Activated naive CD8-positive, alpha-beta T cell treated with anti-CD3 and anti-CD28 coated beads, Interleukin-2, amount 50 U/mL, for 24 hours (primary cell): ENCODE results near the gene GGA1.
A peak's percentile ranks its signal among the peaks of the same experiment; 100 is the strongest.
"Not testable (repeated sequence)": the region's sequence is repeated elsewhere in the genome, so short reads cannot be mapped to it uniquely, and the experiment has no call there.

Experiments
- ATAC-seq: fragments of 150-1000 bp; cut with Tn5 transposase; one replicate; pipeline ENCODE4 v1.10.0; 2021
- DNase-seq: peaks from one replicate; pipeline ENCODE4 v3.0.0; 2021
- H3K27ac Mint-ChIP-seq: one replicate; pipeline ENCODE4 v1.8.0; 2021; ENCODE audit warnings: mild to moderate bottlenecking, mixed read lengths
- H3K27me3 Mint-ChIP-seq: one replicate; pipeline ENCODE4 v1.8.0; 2021; ENCODE audit warnings: mixed read lengths
- H3K36me3 Mint-ChIP-seq: one replicate; pipeline ENCODE4 v1.8.0; 2021; ENCODE audit warnings: low read depth, mixed read lengths
- H3K4me1 Mint-ChIP-seq: one replicate; pipeline ENCODE4 v1.8.0; 2021; ENCODE audit warnings: mixed read lengths
- H3K4me3 Mint-ChIP-seq: one replicate; pipeline ENCODE4 v1.8.0; 2021; ENCODE audit warnings: mild to moderate bottlenecking, moderate library complexity, mixed read lengths
- H3K9me3 Mint-ChIP-seq: one replicate; pipeline ENCODE4 v1.8.0; 2021; ENCODE audit warnings: mixed read lengths

GGA1 gene

DNA sequence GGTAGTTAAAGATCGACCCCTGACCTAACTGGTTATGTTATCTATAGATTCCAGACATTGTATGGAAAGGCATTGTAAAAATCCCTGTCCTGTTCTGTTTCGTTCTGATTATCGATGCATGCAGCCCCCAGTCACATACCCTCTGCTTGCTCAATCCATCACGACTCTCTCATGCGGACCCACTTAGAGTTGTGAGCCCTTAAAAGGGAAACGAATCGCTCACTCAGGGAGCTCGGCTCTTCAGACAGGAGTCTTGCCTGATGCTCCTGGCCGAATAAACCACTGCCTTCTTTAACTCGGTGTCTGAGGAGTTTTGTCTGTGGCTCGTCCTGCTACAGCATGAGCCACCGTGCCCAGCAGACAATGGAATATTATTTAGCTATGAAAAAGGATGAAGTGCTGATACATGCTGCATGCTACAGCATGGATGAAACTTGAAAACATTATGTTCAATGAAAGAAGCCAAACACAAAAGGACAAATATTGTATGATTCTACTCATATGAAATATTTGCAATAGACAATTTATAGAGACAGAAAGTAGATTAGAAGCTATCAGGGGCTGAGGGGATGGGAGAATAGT, 16.7 kb upstream of the GGA1 start:
- H3K4me1 Mint-ChIP-seq = peaks cover 8% of the 10 kb centered on the region
- H3K9me3 Mint-ChIP-seq = no peaks in the 10 kb centered on the region
- no peak for ATAC-seq
- no peak for DNase-seq
- no peaks in the 10 kb centered on the region for H3K36me3 Mint-ChIP-seq
- peak overlapping the region; percentile 76 for H3K4me3 Mint-ChIP-seq
- no peaks in the 10 kb centered on the region for H3K27me3 Mint-ChIP-seq
- no peak overlapping the region for H3K27ac Mint-ChIP-seq

DNA sequence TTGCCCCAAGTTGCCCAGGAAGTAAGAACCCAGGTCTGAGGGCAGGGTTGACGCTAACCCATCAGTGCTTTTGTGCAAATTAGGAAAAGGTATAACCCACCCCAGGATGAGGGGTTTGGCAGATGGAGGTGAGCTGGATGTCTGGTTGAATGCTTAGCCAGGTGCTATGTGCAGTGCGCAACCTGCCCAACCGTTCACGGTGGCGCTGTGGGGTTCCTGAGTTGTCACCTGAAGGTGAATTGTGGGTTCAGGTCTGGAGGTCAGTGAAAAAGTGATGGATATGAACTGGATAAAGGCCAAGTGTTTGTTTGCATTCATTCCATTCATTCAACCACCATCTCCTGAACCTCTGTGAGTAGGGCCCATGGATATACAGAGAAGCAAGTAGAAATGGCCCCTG, 14.4 kb upstream of the GGA1 start:
- Mint-ChIP-seq H3K9me3 (no peaks in the 10 kb centered on the region), H3K27ac (no peak overlapping the region), H3K4me3 (no peak overlapping the region), H3K36me3 (no peaks in the 10 kb centered on the region), H3K27me3 (no peaks in the 10 kb centered on the region), H3K4me1 (peaks cover 8% of the 10 kb centered on the region)
- ATAC-seq = no peak
- DNase-seq = no peak

DNA sequence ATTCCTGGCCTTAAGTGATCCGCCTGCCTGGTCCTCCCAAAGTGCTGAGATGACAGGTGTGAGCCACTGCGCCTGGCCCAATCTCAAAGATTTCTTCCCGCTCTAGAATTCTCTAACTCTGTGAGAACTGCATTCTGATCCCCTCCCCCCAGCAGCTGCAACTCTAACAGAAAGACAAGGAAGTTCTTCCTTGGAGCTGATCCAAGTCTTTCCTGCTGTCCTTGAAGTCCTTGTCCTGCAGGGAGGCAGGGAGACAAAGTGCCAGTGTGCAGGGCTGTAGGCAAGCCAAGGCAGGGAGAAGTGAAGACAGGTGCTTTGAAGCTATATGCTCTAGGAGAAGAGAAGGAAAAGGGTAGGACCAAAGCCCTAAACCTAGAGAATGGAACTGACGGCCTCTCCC, 9.5 kb upstream of the GGA1 start:
- Mint-ChIP-seq H3K4me3 (no peak overlapping the region), H3K27me3 (no peaks in the 10 kb centered on the region), H3K36me3 (no peaks in the 10 kb centered on the region), H3K27ac (no peak overlapping the region), H3K9me3 (no peaks in the 10 kb centered on the region), H3K4me1 (peaks cover 11% of the 10 kb centered on the region)
- ATAC-seq (no peak), DNase-seq (no peak)

DNA sequence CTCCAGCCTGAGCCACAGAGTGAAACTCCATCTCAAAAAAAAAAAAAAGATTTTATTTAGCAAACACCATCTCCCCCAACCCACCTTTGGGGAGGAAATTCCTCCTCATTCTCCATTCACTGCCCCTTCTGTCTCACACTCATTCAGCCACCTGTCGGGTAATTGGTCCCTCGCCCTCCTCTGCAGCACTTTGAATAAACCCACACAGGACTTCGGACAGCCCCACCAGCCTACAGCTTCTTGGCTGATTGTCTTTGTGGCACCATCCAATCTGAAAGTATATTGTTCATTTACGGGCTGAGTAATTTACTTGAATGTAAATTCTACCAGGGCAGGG, 7.5 kb upstream of the GGA1 start:
- H3K27ac Mint-ChIP-seq = no peak overlapping the region
- H3K4me3 Mint-ChIP-seq = no peak overlapping the region
- DNase-seq (no peak), ATAC-seq (no peak)
- peaks cover 25% of the 10 kb centered on the region for H3K4me1 Mint-ChIP-seq
- H3K27me3 Mint-ChIP-seq = no peaks in the 10 kb centered on the region
- H3K9me3 Mint-ChIP-seq = no peaks in the 10 kb centered on the region
- no peaks in the 10 kb centered on the region for H3K36me3 Mint-ChIP-seq

DNA sequence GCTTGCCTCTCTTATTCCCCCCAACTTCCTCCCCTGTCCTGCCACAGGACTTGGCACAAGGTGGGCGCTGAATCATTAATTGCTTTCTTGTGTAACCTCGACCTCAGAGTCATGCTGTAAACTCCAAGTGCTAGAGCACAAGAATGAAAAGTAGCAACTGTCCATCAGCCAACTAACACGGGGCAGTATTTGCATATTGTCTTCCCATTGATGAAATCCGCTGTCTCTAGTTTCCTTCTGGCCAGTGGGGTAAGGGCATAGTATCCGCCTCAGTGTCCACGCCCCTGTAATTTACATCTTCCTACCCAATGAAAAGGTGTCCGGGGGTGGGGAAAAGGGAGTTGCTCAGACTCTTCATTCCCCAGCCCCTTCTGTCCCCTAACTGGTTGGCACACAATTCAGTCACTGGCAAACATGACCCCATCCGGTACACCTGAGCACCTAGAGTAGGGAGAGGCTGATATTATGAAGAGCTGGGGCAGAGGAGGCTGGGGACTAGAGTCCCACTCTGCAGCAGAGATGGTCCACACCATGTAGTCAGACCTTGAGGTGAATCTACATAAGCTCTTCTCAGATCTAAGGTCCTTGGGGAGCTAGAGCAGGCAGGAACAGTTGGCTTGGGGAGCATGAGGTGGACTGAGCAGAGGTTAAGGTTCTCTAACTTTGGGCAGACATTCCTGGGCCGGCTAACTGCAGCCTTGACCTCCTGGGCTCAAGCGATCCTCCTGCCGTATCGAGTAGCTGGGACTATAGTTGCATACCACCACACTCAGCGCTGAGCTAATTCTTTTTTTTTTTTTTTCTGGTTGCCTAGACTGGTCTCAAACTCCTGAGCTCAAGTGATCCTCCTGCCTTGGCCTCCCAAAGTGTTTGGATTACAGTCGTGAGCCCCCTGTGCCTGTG, 6.8 kb upstream of the GGA1 start:
- Mint-ChIP-seq H3K4me3 (no peak overlapping the region), H3K4me1 (peaks cover 26% of the 10 kb centered on the region), H3K27ac (no peak overlapping the region), H3K27me3 (no peaks in the 10 kb centered on the region), H3K36me3 (no peaks in the 10 kb centered on the region), H3K9me3 (no peaks in the 10 kb centered on the region)
- ATAC-seq = peak; percentile 22
- no peak for DNase-seq

DNA sequence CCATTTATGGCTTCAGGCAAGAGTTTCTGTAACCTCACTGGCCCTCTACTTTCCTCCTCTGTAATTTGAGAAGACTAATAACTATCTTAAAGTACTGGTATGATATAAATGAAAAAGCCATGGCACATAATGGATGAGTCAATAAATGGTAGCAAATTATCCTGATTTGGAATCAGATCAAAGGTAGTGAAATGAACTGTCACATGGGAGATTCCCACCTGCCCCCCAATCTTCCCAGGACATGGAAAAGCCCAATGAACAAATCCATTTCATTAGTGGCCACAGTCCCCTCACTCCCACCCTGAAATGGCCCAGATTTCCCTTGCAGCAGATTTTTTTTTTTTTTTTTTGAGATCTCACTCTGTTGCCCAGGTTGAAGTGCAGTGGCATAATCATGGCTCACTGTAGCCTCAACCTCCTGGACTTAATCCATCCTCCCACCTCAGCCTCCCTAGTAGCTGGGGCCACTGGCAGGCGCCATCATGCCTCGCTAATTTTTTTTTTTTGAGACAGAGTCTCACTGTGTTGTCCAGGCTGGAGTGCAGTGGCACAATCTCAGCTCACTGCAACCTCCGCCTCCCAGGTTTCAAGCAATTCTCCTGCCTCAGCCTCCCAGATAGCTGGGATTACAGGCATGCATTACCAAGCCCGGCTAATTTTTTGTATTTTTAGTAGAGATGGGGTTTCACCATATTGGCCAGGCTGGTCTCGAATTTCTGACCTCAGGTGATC, 5.9 kb upstream of the GGA1 start:
- ATAC-seq, H3K27ac Mint-ChIP-seq: not testable (repeated sequence)

DNA sequence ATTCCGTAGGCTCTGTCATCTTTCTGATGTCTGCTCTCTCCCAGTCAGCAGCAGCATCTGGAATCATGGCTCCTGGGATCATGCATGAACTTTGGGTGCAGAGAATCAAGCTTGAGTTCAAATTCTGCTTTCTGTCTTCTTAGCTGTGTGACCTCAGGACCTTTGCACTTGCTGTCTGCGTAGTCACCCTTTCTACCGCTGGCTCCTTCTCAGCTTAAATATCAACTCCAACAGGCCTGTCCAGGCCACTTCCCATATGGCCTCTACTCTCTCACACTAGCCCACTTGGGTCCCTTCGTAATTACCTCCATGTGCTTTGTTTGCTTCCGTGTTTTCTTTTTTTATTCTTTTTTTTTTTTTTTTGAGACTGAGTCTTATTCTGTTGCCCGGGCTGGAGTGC, 4.6 kb upstream of the GGA1 start:
- H3K27me3 Mint-ChIP-seq = no peaks in the 10 kb centered on the region

More for the DNA sequence above, 5.9 kb upstream of the GGA1 start:
- not testable (repeated sequence) for H3K4me3 Mint-ChIP-seq, H3K9me3 Mint-ChIP-seq, DNase-seq, H3K36me3 Mint-ChIP-seq, H3K27me3 Mint-ChIP-seq
- peaks cover 35% of the 10 kb centered on the region for H3K4me1 Mint-ChIP-seq

DNA sequence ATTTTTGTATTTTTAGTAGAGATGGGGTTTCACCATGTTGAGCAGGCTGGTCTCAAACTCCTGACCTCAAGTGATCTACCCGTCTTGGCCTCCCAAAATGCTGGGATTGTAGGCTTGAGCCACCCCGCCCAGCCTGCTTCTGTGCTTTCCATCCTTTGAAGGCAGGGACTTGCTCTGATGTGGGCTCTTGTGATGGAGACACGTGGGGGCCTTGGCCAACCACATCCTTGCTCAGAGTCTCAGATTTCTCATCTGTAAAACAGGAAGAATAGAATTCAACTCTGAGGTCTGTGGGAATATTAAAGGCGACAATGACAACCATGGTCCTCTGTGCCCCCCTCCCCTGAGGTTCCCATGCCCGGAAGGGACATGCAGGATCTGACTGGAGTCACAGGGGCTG, 3.8 kb upstream of the GGA1 start:
- peaks cover 50% of the 10 kb centered on the region for H3K4me1 Mint-ChIP-seq
- ATAC-seq = no peak
- peaks cover 4% of the 10 kb centered on the region for H3K36me3 Mint-ChIP-seq
- no peak overlapping the region for H3K27ac Mint-ChIP-seq
- H3K4me3 Mint-ChIP-seq = no peak overlapping the region
- no peaks in the 10 kb centered on the region for H3K27me3 Mint-ChIP-seq
- peak; percentile 36 for DNase-seq
- H3K9me3 Mint-ChIP-seq = no peaks in the 10 kb centered on the region

More for the DNA sequence above, 4.6 kb upstream of the GGA1 start:
- Mint-ChIP-seq H3K27ac (no peak overlapping the region), H3K4me1 (peaks cover 43% of the 10 kb centered on the region), H3K4me3 (no peak overlapping the region), H3K9me3 (no peaks in the 10 kb centered on the region), H3K36me3 (no peaks in the 10 kb centered on the region)
- no peak for ATAC-seq
- no peak for DNase-seq

DNA sequence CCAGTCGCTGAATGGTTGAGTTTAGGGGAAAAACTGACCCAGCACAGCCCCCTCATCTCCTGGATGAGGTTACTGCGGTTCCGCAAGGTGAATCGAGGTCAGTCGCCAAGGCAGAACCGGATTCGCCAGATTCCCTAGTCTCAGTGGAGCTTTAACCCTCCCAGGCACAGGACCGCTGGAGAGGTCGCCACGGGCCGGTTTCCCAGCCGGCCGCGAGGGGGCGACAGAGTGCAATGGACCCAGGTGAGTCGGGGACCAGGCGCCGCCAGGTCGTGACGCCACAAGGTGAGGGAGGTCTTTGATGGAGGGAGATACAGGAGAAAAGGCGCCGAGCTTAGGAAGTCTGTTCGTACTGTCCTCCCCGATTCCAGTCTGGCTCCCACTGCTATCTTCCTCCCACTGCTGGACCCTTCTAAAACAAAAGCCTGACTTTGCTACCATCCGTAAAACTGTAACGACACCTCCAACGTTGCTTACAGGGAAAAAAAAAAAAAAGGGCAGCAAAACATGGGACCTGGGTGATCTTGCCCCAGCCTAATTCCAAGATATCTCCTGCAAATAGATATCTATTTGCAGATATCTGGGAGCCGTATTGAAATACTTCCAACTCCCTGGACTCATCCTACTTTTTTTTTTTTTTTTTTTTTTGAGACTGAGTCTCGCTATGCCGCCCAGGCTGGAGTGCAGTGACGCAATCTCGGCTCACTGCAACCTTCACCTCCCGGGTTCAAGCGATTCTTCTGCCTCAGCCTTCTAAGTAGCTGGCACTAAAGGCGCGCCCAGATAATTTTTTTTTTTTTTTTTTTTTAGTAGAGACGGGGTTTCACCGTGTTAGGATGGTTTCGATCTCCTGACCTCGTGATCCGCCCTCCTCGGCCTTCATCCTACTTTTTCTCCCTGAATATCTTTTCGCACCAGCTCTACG, 1.4 kb upstream of the GGA1 start:
- H3K4me1 Mint-ChIP-seq = peaks cover 54% of the 10 kb centered on the region
- H3K4me3 Mint-ChIP-seq = peak overlapping the region; percentile 99
- peaks cover 4% of the 10 kb centered on the region for H3K36me3 Mint-ChIP-seq
- H3K9me3 Mint-ChIP-seq = no peaks in the 10 kb centered on the region
- DNase-seq = peak; percentile 96
- H3K27ac Mint-ChIP-seq = peak overlapping the region; percentile 95
- no peak for ATAC-seq
- H3K27me3 Mint-ChIP-seq = no peaks in the 10 kb centered on the region

DNA sequence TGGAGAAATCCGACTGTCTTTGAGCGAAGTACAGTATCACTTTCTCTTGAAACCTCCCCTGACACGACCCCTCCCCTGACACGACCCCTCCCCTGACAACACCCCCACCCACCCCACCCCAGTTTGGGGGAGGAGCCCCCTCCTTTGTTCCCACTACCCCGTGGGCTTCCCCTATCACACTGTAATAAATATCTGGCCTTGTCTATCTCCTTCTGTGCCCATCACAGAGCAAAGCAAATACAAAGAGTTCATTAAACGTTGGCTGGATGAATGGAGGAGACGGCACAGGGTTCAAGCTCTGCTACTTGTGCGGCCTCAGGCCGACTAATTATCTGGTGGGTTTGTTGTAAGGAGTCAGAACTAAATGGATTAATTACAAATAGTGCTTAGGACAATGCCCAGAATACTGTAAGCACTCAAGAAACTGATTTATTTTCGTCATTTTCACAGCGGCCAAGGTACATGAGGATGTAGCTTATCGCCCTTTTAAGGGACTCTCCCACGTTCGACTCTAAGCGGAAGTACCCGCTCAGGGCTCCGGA, 628 bp upstream of the GGA1 start:
- DNase-seq (peak; percentile 32), ATAC-seq (no peak)
- no peaks in the 10 kb centered on the region for H3K27me3 Mint-ChIP-seq
- peaks cover 54% of the 10 kb centered on the region for H3K4me1 Mint-ChIP-seq
- H3K36me3 Mint-ChIP-seq = peaks cover 4% of the 10 kb centered on the region
- H3K27ac Mint-ChIP-seq = peak overlapping the region; percentile 95
- H3K4me3 Mint-ChIP-seq = peak overlapping the region; percentile 99
- H3K9me3 Mint-ChIP-seq = no peaks in the 10 kb centered on the region

DNA sequence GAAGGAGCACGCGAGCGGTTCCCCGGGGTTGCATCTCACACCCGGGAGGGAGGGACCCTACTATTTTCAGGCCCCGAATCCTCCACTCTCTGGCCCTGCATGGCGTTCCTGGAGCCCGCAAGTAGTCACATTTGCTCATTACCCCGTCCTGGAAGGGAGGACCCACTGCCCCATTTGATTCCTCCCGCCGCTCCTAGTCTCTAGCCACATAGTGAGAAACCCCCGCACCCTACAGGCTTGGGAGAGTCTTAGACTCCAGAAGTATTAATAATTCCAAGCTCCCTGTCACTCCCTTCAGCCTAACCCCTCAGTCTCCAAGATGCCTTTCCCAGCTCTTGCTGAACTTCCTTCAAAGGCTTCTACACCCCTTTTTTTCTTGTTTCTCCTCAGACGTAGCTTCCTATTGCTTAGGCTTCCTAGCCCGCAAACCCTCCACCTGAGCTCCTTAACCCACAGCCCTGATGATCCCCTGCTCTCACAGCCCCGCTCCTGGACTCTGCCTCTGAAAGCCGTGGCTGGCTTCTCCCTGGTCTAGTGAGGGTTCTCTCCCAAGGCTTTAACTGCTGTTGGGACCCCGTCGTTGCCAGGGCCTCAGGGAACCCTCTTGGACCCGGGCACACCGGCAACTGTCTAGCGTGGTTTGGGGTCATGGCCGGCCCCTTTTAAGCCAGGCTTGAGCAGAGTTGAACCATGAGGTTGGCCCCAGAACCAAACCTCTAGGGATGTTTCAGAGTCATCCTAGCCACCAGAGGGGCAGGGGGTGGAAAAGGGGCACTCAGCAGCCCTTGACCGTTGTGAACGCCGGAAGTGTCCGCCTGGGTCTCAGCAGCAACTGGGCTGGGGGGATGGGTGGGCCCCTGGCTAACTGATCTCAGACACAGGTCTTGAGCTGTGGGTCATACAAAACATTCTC, 862 bp downstream of the GGA1 start:
- ATAC-seq (no peak), DNase-seq (no peak)
- Mint-ChIP-seq H3K27me3 (no peaks in the 10 kb centered on the region), H3K9me3 (no peaks in the 10 kb centered on the region), H3K4me3 (peak overlapping the region; percentile 99), H3K36me3 (peaks cover 7% of the 10 kb centered on the region), H3K4me1 (peaks cover 51% of the 10 kb centered on the region), H3K27ac (peak overlapping the region; percentile 92)

DNA sequence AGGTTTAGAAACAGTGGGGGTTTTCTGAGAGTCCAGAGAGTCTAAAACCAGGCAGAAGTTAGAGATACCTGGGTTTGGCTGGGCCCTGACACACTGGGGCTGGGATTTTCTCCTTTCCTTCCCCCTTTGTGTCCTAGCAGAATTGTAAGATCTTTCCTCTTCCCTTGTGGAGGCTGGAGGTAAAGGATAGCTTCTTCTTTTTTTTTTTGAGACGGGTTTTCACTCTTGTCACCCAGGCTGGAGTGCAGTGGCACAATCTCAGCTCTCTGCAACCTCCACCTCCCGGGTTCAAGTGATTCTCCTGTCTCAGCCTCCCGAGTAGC, 1.5 kb downstream of the GGA1 start:
- H3K27me3 Mint-ChIP-seq, DNase-seq, ATAC-seq: not testable (repeated sequence)

DNA sequence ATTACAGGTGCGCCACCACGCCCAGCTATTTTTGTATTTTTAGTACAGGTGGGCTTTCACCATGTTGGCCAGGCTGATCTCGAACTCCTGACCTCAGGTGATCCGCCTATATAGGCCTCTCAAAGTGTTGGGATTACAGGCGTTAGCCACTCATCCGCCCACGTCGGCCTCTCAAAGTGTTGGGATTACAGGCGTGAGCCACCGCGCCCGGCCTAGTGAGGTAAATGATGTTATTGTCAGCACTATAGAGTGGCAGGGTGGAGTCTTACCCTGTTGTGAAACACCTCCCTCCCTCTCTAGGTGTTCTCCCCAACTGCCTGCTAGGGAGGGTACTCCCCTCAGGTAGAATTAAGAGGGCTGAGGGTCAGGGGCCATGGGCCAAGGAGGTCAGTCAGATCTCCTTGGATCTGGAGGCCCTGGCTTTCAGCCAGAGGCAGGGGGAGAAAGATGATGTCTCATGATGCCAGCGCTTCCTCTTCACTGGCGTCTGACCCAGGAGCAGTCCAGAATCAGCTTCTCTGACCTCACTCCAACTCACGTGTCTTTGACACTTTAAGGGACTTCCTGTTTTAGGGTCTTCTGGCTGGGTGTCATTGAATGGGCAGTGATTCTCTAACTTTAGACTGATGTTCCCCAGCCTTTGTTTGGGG, 2.0 kb downstream of the GGA1 start:
- peaks cover 41% of the 10 kb centered on the region for H3K4me1 Mint-ChIP-seq
- H3K36me3 Mint-ChIP-seq = peaks cover 10% of the 10 kb centered on the region
- no peaks in the 10 kb centered on the region for H3K9me3 Mint-ChIP-seq
- peak overlapping the region; percentile 99 for H3K4me3 Mint-ChIP-seq
- peak overlapping the region; percentile 47 for H3K27ac Mint-ChIP-seq
- DNase-seq (no peak), ATAC-seq (no peak)
- H3K27me3 Mint-ChIP-seq = no peaks in the 10 kb centered on the region

More for the DNA sequence above, 1.5 kb downstream of the GGA1 start:
- not testable (repeated sequence) for H3K9me3 Mint-ChIP-seq, H3K36me3 Mint-ChIP-seq
- Mint-ChIP-seq H3K4me3 (peak overlapping the region; percentile 99), H3K4me1 (peaks cover 46% of the 10 kb centered on the region), H3K27ac (peak overlapping the region; percentile 92)
